GM20431 (cell line): ENCODE results near the gene ANKRD12.

Experiments used
- in situ Hi-C: fragments of 300-500 bp; cut with MseI, MboI; formaldehyde crosslinking; loops from one replicate; pipeline ENCODE4 v1.15.0; 2020; ENCODE audit warnings: low sequenced_read_pairs; ENCODE audit not compliant: unreplicated experiment

ANKRD12 gene

DNA sequence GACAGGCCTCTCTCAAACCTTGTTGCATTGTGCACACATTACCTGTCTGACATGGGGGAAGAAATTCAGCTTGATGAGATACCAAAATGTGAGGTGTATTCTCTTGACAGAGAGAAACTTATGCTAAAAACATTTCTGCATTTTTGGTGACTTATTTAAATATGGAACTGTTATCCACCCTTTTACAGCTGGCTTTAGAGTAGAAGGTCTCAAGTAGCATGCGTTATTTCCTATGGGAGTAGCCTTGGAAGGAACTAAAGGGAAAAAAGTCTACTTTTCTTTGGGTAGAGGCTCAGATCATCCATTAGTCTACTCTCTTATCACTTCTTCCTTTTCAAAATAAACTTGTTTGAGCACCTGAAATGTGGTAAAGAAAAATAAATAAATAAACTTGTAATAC lies 141.4 kb downstream of the ANKRD12 start:
- in situ Hi-C loops, result no loop called here

DNA sequence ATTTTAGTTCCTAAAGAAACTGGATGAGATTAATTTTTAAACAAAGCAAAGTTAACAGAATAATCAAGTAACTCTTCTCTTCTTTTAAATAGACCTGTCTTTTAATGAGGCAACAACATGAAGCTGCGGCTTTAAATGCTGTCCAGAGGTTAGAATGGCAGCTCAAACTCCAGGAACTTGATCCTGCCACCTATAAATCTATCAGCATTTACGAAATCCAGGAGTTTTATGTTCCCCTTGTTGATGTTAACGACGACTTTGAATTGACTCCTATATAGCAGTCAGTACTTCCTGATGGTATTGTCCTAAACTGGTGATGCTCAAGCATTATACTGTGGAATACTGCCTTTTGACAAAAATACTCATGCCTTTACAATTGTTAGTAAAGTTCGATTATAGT lies 144.3 kb downstream of the ANKRD12 start:
- in situ Hi-C loops, result no loop called here

DNA sequence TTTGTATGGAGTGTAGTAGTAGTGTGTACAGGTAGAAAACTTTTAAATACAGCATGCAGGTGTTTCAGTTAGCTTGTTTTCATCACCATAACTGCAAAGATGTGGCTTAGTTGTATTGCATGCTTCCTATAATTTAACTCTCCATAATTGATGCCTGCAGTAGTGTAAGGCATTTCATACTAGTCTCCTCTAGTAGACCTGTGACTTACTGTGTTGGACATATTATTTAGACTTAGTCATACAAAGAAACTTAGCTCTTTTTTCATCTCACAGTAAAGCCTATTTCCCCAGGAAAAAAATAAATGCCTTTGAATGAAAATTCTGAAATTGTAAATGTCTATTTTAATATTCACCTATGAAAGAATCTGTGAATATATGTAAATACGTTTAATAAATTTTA lies 145.2 kb downstream of the ANKRD12 start:
- in situ Hi-C loops, result no loop called here

DNA sequence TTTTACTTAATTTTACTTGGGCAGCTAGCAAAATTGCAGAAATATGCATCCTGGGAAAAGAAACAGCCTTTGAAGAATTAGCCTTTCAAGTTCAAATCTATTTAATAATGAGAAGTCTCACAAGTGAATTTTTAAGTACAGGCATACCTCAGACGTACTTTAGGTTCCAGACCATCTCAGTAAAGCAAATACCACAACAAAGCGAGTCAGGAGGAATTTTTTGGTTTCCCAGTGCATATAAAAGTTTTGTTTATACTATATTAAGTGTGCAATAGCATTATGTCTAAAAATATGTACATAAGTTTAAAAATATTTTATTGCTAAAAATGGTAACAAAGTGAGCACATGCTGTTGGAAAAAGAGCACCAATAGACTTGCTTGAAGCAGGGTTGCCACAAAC lies 147.2 kb downstream of the ANKRD12 start:
- in situ Hi-C loops, result no loop called here

DNA sequence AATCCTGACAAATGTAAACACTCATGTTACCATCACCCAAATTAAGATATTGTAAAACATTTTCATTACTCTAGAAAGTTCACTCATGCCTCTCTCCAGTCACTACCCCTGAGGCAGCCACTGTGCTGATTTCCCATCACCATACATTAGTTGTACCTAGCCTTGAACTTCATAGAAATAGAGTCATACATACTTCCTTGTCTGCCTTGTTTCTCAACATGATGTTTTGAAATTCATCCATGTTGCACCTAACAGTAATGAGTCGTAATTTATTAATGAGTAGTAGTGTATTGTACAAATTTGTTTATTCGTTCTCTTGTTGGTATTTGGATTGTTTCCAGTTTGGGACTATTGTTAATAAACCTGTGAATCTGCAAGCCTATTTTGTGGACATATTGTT lies 149.0 kb downstream of the ANKRD12 start:
- in situ Hi-C loops, result no loop called here

GRCh38 chr18:9287036-9287435 lies 150.5 kb downstream of the ANKRD12 start:
- in situ Hi-C loops, result no loop called here

GRCh38 chr18:9289698-9290097 lies 153.1 kb downstream of the ANKRD12 start:
- in situ Hi-C loops, result no loop called here

- in situ Hi-C loops, result no loop called here
Measured at GRCh38 chr18:9290156-9290555, 153.6 kb downstream of the ANKRD12 start.

DNA sequence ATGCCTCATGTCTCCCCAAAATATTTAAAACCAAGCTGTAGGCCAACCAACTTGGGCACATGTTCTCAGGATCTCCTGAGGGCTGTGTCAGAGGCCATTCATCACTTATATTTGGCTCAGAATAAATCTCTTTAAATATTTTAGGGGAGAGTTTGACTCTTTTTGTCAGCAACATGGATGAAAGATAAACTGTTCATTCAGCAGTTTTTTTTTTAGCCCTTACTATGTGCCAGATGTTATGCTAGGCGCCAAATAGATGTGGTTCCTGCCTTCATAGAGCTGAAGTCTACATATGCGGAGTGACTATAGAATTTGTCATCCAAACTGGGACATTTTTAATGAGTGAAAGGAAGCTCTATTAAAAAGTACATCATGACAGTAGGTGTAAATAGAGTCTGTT lies 155.5 kb downstream of the ANKRD12 start:
- in situ Hi-C loops, result no loop called here

- in situ Hi-C loops, result no loop called here
Measured at GRCh38 chr18:9293948-9294347, 157.4 kb downstream of the ANKRD12 start.

DNA sequence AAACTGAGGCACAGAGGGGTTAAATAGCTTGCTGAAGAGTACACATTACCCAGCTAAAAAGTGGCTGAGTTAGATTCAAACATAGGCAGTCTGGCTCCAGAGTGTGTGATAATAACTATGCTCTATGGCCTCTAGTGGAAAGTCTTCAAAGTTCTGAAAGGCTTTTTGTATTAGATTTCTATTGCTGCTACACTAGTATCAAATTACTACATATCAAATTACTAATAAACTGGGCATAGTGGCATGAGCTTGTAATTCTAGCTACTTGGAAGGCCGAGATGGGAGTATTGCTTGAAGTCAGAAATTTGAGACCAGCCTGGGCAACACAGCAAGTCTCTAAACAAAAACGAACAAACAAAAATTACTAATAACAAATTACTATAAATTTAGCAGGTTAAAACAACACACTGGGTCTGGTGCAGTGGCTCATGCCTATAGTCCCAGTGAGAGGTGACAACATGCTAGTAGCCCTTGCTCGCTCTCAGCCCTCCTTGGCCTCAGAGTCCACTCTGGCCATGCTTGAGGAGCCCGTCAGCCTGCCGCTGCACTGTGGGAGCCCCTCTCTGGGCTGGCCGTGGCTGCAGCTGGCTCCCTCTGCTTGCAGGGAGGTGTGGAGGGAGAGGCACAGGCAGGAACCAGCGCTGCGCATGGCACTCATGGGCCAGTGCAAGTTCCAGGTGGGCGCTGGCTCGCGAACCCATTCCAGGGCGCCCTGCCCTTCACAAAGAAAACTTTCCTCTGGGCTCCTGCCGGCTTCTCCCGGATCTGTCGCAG lies 159.8 kb downstream of the ANKRD12 start:
- in situ Hi-C loops, result no loop called here

DNA sequence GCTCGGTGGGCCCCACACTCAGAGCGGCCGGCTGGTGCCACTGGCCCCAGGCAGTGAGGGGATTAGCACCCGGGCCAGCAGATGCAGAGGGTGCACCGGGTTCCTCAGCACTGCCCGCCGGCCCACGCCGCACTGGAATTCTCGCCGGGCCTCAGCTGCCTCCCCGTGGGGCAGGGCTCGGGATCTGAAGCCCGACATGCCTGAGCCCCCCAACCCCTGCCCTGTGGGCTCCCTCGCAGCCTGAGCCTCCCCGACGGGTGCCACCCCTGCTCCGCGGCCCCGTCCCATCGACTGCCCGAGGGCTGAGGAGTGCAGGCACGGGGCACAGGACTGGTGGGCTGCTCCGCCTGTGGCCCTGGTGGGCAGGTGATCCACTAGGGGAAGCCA lies 160.4 kb downstream of the ANKRD12 start:
- in situ Hi-C loops, result no loop called here

DNA sequence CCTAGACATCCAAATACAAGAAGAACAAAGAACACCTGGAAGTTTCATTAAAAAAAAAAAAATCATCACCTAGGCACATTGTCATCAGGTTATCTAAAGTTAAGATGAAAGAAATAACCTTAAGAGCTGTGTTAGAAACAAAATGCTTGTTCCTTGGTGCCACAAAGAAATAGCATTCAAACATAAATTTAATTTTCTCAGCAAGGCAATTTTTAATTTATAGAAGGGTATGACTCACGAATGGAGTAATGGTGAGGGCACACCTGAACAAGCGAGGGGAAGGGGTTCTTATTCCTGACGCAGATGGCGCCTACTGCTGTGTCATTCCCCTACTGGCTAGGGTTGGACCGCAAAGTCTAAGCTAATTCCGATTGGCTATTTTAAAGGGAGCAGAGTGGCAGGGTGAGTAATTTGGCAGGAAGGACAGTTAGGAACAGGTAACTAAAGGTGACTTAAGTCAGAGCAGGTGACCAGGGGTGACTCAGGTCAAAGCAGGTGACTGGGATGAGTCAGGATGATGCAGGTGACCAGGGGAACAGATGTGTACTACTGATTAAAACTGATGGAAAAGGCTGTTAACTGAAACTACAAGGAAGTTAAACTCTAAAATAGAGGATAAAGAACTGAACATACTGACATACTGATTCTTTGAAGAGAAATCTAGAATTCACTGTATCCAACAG lies 167.9 kb downstream of the ANKRD12 start:
- in situ Hi-C loops, result no loop called here

DNA sequence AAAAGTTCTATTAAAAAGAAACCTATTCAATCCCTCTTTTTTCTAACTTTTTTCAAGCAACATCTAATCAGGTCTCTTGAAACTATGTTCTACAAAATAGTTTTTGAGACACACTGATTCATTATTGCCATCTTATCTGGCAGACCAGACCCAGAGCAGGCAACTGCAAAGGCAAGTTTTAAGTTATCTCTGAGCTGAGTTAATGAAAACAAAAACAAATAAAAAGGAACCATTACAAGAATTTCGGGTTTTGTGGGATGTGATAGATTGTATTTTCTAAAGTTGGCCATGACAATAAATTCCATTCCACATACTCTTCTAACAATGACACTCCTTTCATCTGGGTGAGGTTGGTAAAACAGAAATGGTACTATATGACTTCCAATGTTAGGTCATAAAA lies 182.8 kb downstream of the ANKRD12 start:
- in situ Hi-C loops, result no loop called here

DNA sequence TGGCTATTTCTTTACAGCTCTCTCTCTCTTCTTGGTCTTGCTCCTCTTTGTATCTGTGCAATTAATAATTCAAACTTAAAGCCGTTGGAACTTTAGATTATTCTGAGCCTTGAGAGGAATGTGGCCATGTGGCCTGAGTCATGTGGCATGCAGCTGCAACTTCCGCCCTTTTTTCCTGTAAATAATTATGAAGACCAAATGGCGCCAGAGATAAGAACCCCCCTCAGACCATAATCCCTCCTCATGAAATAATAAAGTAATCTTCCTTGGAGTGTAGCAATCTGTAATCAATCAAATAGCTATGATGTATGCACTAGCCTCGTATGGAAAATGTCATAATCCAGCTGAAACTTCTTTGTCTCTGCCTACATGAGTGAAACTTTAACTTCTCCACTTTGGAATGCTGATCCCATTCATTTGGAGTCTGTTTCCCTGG lies 184.5 kb downstream of the ANKRD12 start:
- in situ Hi-C loops, result no loop called here

DNA sequence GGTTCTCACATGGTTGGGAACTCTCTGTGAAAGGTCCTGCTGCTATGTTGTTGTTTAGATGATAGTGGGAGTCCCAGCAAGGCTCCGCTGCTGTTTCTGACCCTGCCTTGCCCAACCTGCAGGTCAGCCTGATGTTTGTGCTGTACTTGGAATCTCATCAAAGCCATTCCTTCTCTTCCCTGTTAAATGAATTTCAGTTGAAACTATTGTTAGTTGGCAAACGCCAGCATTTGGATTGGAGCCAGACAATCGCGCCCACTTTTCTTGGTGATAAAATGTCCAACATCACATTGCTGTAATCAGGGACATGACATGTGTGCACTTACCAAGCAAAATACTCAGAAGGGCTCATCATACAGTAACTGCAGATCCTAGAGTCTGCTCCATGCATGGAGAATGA lies 185.2 kb downstream of the ANKRD12 start:
- in situ Hi-C loops, result no loop called here

DNA sequence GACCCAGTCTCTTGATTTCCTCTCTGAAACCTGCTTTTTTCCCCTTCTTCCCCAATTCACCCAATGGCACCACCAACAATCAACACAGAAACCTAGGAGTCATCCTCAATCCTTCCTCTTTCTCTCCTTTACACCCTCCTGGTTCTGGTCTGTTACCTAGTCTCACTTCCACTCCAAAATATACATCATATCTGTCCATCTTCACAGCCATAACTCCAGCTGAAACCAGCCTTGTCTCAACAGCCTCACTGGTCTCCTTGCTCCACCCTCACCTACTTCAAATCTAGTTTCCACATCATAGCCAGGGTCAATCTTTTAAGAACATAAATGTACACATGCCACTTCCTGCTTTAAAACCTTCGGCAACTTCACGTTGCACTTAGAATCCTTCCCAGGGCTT lies 186.2 kb downstream of the ANKRD12 start:
- in situ Hi-C loops, result no loop called here

- in situ Hi-C loops, result no loop called here
Measured at GRCh38 chr18:9323750-9324445, 187.3 kb downstream of the ANKRD12 start.

DNA sequence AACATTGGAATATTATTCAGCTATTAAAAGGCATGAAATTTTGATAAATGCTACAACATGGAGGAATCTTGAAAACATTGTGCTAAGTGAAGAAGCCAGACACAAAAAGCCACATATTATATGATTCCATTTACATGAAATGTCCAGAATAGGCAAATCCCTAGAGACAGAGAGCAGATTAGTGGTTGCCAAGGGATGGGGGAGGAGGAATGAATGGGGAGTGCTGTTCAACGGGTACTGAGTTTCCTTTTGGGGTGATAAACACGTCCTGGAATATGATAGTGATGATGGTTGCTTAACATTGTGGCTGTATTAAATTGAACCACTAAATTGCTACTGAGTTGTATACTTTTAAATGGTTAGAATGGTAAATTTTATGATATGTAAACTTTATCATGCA lies 189.1 kb downstream of the ANKRD12 start:
- in situ Hi-C loops, result no loop called here

DNA sequence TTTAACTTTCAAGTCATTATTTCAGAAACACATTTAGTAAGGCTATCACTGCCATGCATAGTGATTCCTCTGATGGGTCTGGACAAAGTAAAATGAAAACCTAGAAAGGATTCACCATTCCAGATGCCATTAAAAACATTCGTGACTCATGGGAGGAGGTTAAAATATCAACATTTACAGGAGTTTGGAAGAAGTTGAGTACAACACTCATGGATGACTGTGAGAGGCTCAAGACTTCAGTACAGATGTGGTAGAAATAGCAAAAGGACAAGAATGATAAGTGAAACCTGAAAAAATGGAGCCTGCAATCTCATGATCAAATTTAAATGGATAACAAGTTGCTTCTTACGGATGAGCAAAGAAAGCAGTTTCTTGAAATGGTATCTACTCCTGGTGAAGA lies 192.2 kb downstream of the ANKRD12 start:
- in situ Hi-C loops, result no loop called here

DNA sequence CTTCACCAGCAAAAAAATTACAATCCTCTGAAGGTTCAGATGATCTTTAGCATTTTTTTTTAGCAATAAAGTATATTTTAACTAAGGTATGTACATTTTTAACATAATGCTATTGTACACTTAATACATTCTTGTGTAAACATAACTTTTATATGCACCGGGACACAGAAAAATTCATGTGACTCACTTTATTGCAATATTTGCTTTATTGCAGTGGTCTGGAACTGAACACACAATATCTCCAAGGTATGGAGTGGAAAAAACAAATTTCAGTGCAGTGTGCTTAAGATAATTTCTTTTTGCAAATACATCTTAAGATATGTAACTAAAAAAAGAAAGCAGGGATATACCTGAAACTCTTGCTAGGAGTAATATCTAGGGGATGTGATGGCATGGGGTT lies 192.9 kb downstream of the ANKRD12 start:
- in situ Hi-C loops, result no loop called here
